Stimulated activated CD8-positive, alpha-beta memory T cell treated with anti-CD3 and anti-CD28 coated beads, Interleukin-15, amount 100 ng/mL, for 48 hours (primary cell): ENCODE data around the gene B3GLCT.
"Not testable (repeated sequence)": the region's sequence is repeated elsewhere in the genome, so short reads cannot be mapped to it uniquely, and the experiment has no call there.

Experiments
- DNase-seq, 2 donors: peaks; one replicate each; pipeline ENCODE4 v3.0.0-alpha.2; 2020; ENCODE audit warnings: low read depth in 2 of 2

B3GLCT gene

GRCh38 chr13:31278869-31279268 lies 79.1 kb downstream of the B3GLCT start:
- no peak for DNase-seq

DNA sequence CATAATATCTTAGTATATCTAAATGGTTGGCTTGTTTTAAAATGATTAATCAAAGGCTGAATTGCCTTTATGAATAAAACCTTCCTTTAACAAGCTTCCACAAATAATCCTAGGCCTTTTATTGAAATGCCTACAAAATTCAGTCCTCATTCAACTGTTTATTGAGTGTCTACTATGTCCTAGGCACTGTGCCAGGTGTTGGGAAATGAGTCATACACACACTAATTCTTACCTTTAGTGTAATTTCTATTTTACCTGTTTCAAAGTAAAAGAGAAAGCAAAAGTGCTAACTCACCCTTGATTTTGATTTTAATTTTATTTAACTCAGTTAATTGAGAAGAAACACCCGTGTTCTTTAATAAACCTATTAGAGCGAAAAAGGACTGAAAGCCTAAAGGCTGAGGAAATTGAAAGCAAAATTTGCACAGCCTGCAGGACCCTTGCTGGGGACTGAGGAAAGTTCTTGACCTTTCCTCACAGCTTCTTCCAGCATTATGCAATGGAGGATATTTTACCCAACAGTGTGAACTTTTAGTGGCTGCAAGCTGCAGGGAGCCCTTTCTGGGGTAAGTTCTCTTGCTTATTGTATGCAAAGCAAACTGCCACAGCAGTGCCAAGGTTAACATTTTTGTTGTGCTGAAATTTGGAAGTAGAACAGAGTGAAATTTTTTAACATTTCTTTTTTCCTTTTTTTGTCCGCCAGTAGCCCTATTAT lies 83.1 kb downstream of the B3GLCT start:
- DNase-seq = no peak

DNA sequence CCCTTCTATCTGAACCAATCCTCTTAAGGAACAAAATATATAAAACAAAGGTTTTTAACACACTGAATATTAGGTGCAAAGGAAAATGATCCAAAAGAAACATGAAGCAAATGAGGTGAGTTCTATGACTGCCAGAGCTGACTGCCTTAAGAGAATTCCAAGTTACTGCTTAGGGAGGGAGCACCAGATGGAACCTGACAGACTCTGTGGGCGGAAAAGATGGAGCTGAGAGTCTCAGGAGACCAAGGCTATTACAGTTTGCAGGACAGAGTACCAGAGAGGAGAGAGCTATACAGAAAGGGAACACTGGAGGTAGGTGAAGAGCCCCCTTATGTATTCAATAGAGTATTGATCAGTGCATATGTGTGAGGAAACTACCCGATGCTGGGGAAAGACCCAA lies 87.2 kb downstream of the B3GLCT start:
- DNase-seq = no peak

DNA sequence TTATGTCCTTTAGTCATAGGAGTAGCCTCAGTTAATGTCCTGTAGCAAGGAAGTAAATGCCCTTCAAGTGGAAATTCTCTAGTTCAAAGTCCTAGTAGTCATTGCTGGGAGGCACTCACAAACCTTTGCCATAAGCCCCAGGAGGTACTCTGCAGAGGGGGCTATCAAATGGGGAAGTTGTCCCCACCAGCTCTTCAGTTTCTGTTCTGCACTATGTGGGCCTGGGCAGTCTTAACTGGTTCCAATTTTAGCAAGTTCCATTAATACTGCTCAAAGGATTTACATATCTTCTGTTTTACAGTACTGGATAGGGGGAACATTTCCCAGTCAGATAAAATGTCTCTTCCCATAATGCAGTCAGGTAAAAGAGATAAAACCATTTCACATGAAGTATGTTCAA lies 101.3 kb downstream of the B3GLCT start:
- no peak for DNase-seq

- no peak for DNase-seq
Observed at GRCh38 chr13:31310356-31310755, 110.6 kb downstream of the B3GLCT start.

- DNase-seq = no peak
Observed at GRCh38 chr13:31310786-31311185, 111.0 kb downstream of the B3GLCT start.

DNA sequence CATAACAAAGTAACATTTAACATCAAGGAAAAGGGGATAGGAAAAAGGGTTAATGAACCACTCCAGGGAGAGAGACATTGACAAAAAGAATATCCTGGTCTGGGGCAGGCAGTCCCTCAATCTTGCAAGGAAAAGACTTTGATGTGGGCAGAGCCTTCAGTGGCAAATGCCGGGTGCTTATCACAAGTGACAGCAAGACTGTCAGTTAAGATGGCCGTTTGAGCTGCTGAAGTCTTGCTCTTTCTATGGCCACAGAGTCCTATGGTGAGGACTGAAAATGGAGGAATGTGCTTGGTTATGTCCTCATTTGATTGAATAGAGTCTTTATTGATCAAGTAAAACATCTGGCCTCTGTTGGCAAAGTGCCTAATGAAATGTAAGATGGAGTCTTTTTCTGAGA lies 112.1 kb downstream of the B3GLCT start:
- no peak for DNase-seq

DNA sequence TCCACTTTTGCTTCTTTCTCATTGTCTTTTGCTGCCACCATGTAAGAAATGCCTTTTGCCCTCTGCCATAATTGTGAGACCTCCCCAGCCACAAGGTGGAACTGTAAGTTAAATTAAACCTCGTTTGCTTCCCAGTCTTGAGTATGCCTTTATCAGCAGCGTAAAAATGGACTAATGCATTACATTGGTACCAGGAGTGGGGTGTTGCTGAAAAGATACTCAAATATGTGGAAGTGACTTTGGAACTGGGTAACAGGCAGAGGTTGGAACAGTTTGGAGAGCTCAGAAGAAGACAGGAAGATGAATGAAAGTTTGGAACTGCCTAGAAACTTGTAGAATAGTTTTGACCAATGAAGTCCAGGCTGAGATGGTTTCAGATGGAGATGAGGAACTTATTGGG lies 115.2 kb downstream of the B3GLCT start:
- DNase-seq = no peak

GRCh38 chr13:31320946-31321345 lies 121.2 kb downstream of the B3GLCT start:
- no peak for DNase-seq

GRCh38 chr13:31321457-31321856 lies 121.7 kb downstream of the B3GLCT start:
- DNase-seq = no peak

- DNase-seq = no peak
Observed at GRCh38 chr13:31322026-31322425, 122.3 kb downstream of the B3GLCT start.

- no peak for DNase-seq
Observed at GRCh38 chr13:31322702-31323405, 123.1 kb downstream of the B3GLCT start.

GRCh38 chr13:31327182-31327860 lies 127.5 kb downstream of the B3GLCT start:
- DNase-seq = no peak

GRCh38 chr13:31328549-31329235 lies 128.9 kb downstream of the B3GLCT start:
- no peak for DNase-seq

GRCh38 chr13:31330236-31330635 lies 130.5 kb downstream of the B3GLCT start:
- DNase-seq = no peak

GRCh38 chr13:31331068-31331467 lies 131.3 kb downstream of the B3GLCT start:
- no peak for DNase-seq

GRCh38 chr13:31334547-31334946 lies 134.8 kb downstream of the B3GLCT start:
- DNase-seq = no peak

DNA sequence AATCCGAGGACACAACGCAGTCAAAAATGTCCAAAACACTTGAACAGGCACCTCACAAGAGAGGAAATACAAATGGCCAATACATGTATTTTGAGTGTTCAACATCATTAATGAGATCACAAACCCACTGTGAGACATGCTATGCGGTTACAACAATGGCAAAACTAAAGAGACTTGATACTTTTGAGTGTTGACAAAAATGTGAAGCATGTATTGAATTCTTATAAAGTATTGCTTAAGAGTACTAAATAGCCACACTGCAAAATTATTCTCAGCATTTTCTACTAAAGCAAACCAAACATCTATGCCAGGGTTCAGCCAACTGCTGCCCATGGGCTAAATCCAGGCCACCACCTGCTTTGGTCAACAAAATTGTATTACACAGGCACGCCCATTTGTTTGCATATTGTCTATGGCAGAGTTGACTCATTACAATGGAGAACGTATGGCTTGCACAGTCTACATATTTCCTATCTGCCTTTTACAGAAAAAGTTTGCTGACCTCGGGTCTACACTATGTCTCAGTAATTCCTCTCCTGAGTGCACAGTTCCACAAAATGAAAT lies 135.3 kb downstream of the B3GLCT start:
- no peak for DNase-seq

DNA sequence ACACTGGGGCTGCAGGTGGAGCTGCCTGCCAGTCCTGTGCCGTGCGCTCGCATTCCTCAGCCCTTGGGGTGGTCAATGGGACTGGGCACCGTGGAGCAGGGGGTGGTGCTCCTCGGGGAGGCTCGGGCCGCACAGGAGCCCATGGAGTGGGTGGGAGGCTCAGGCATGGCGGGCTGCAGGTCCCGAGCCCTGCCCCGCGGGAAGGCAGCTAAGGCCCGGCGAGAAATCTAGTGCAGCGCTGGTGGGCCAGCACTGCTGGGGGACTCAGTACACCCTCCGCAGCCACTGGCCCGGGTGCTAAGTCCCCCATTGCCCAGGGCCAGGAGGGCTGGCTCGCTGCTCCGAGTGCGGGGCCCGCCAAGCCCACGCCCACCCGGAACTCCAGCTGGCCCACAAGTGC lies 139.8 kb downstream of the B3GLCT start:
- DNase-seq = not testable (repeated sequence)

DNA sequence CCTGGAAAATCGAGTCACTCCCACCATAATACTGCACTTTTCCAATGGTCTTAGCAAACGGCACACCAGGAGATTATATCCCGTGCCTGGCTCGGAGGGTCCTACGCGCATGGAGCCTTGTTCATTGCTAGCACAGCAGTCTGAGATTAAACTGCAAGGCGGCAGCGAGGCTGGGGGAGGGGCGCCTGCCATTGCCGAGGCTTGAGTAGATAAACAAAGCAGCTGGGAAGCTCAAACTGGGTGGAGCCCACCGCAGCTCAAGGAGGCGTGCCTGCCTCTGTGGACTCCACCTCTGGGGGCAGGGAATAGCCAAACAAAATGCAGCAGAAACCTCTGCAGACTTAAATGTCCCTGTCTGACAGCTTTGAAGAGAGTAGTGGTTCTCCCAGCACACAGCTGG lies 141.1 kb downstream of the B3GLCT start:
- not testable (repeated sequence) for DNase-seq

- DNase-seq = no peak
Observed at GRCh38 chr13:31346891-31347290, 147.1 kb downstream of the B3GLCT start.

GRCh38 chr13:31349156-31349555 lies 149.4 kb downstream of the B3GLCT start:
- no peak for DNase-seq
